Measurements from ENCODE around the gene GPRC5C.

DNA sequence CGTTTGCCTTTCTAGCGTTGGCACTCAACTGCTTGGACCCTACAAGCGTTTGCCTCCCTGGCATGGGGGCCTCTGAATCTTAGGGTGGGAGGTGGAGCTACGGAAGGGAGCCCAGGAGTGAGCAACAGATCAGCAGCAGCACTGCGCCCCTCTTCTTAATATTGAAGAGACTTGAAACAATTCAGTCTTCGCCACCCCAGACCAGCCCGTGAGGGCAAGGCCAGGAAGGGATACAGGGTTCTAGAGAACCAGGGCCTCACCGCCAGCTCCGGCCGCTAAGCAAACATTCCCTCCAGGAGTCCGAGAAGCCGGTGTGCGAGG lies 1.5 kb upstream of the GPRC5C start:
- TF ChIP-seq, protein P1, sequence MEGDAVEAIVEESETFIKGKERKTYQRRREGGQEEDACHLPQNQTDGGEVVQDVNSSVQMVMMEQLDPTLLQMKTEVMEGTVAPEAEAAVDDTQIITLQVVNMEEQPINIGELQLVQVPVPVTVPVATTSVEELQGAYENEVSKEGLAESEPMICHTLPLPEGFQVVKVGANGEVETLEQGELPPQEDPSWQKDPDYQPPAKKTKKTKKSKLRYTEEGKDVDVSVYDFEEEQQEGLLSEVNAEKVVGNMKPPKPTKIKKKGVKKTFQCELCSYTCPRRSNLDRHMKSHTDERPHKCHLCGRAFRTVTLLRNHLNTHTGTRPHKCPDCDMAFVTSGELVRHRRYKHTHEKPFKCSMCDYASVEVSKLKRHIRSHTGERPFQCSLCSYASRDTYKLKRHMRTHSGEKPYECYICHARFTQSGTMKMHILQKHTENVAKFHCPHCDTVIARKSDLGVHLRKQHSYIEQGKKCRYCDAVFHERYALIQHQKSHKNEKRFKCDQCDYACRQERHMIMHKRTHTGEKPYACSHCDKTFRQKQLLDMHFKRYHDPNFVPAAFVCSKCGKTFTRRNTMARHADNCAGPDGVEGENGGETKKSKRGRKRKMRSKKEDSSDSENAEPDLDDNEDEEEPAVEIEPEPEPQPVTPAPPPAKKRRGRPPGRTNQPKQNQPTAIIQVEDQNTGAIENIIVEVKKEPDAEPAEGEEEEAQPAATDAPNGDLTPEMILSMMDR (CRISPR knock-in tag; IDR thresholded peaks at IDR 0.05) = no peak
- TF ChIP-seq PHF8 (CRISPR knock-in tag; IDR thresholded peaks at IDR 0.05) (no peak), CBX2 (IDR thresholded peaks at IDR 0.05; ENCODE audit: low read depth, low read length) (no peak), CBX2 (CRISPR knock-in tag; IDR thresholded peaks at IDR 0.05; ENCODE audit: low read depth) (no peak), ZKSCAN8 (CRISPR knock-in tag; IDR thresholded peaks at IDR 0.05; ENCODE audit: borderline replicate concordance) (no peak; the same call in 1 of the 2 replicates), ZNF777 (CRISPR knock-in tag; IDR thresholded peaks at IDR 0.05) (no peak), SMC3 (IDR thresholded peaks at IDR 0.05; ENCODE audit: low read length) (0 out of 2 replicates have a peak, but pooled peaks have one; percentile 6), POLR2AphosphoS5 (IDR thresholded peaks at IDR 0.05; ENCODE audit: low read depth, low read length) (peak; percentile 77), CEBPG (CRISPR knock-in tag; IDR thresholded peaks at IDR 0.05) (no peak), ZNF775 (CRISPR knock-in tag; IDR thresholded peaks at IDR 0.05; ENCODE audit: borderline replicate concordance) (no peak), ZNF670 (CRISPR knock-in tag; IDR thresholded peaks at IDR 0.05; ENCODE audit: borderline replicate concordance) (no peak; the same call in 1 of the 2 replicates)
- TF ChIP-seq, protein P2, sequence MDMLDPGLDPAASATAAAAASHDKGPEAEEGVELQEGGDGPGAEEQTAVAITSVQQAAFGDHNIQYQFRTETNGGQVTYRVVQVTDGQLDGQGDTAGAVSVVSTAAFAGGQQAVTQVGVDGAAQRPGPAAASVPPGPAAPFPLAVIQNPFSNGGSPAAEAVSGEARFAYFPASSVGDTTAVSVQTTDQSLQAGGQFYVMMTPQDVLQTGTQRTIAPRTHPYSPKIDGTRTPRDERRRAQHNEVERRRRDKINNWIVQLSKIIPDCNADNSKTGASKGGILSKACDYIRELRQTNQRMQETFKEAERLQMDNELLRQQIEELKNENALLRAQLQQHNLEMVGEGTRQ (IDR thresholded peaks at IDR 0.05; ENCODE audit: low read depth, low read length) = no peak
- TF ChIP-seq, protein P2 (CRISPR knock-in tag; IDR thresholded peaks at IDR 0.05; ENCODE audit: borderline replicate concordance) = no peak
- TF ChIP-seq, protein P3, sequence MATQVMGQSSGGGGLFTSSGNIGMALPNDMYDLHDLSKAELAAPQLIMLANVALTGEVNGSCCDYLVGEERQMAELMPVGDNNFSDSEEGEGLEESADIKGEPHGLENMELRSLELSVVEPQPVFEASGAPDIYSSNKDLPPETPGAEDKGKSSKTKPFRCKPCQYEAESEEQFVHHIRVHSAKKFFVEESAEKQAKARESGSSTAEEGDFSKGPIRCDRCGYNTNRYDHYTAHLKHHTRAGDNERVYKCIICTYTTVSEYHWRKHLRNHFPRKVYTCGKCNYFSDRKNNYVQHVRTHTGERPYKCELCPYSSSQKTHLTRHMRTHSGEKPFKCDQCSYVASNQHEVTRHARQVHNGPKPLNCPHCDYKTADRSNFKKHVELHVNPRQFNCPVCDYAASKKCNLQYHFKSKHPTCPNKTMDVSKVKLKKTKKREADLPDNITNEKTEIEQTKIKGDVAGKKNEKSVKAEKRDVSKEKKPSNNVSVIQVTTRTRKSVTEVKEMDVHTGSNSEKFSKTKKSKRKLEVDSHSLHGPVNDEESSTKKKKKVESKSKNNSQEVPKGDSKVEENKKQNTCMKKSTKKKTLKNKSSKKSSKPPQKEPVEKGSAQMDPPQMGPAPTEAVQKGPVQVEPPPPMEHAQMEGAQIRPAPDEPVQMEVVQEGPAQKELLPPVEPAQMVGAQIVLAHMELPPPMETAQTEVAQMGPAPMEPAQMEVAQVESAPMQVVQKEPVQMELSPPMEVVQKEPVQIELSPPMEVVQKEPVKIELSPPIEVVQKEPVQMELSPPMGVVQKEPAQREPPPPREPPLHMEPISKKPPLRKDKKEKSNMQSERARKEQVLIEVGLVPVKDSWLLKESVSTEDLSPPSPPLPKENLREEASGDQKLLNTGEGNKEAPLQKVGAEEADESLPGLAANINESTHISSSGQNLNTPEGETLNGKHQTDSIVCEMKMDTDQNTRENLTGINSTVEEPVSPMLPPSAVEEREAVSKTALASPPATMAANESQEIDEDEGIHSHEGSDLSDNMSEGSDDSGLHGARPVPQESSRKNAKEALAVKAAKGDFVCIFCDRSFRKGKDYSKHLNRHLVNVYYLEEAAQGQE (IDR thresholded peaks at IDR 0.05; ENCODE audit: borderline replicate concordance in 1 of 2, low read depth in 1 of 2, low read length in 2 of 2) = no peak

All from HepG2 (cell line).